GM12864 (cell line): ENCODE results near the gene TMEM242.

Source experiments
- DNase-seq: peaks from one replicate; pipeline ENCODE4 v3.0.0-alpha.2; 2011; ENCODE audit warnings: low read depth
- H3K4me3 ChIP-seq: 2 replicates; pipeline ENCODE4 v1.5.1; 2011; ENCODE audit warnings: mild to moderate bottlenecking, low read depth, low read length, control low read depth
- TF ChIP-seq, protein P1 (sequence below): IDR thresholded peaks from 2 replicates; pipeline ENCODE4 v1.5.1; 2011; ENCODE audit warnings: low read depth, mild to moderate bottlenecking, moderate library complexity, low read length, control low read depth, inconsistent platforms; ENCODE audit errors: missing control alignments

Gene TMEM242

DNA sequence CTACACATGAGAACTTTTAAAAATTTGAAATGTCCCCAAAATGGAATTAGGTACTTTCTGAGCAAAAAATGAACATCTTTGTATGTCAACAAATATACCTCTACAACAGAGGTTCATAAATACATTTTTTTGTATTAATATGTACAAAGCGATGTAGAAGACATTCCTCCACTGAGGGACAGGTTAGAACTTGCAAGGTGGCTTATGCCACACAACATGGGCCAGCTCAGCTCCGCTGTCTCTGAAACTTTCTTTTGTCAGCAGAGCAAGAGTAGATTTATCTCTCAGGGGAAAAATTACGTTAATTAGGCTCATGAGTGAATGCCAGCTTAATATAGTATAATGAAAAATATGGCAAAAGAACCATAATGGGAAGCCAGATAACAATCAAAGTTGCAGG is 10.6 kb upstream of the TMEM242 start:
- no peak for DNase-seq
- H3K4me3 ChIP-seq: no peak overlapping the region
- TF ChIP-seq, protein P1, sequence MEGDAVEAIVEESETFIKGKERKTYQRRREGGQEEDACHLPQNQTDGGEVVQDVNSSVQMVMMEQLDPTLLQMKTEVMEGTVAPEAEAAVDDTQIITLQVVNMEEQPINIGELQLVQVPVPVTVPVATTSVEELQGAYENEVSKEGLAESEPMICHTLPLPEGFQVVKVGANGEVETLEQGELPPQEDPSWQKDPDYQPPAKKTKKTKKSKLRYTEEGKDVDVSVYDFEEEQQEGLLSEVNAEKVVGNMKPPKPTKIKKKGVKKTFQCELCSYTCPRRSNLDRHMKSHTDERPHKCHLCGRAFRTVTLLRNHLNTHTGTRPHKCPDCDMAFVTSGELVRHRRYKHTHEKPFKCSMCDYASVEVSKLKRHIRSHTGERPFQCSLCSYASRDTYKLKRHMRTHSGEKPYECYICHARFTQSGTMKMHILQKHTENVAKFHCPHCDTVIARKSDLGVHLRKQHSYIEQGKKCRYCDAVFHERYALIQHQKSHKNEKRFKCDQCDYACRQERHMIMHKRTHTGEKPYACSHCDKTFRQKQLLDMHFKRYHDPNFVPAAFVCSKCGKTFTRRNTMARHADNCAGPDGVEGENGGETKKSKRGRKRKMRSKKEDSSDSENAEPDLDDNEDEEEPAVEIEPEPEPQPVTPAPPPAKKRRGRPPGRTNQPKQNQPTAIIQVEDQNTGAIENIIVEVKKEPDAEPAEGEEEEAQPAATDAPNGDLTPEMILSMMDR: no peak

DNA sequence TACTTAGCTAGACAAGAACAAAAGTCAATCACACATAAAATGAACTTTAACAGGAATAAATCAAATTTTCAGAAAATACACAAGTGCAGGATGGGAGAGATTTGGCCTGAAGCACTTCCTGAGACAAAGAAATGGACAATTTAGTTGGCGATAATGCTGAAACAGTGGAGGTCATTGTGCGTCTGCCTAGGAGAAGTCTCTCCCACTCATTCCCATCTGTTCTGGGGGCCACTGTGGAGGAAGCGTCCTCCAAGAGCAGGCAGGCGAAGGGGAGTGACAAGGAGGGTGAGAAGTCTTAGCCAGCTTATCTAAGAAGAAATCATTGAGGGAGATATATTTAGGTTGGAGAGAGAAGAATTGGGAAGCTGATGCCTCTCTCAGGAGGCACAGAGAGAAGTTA is 10.2 kb upstream of the TMEM242 start:
- no peak overlapping the region for H3K4me3 ChIP-seq
- no peak for DNase-seq
- TF ChIP-seq, protein P1: no peak

GRCh38 chr6:157332813-157333212 is 9.5 kb upstream of the TMEM242 start:
- no peak overlapping the region for H3K4me3 ChIP-seq
- no peak for DNase-seq
- TF ChIP-seq, protein P1: no peak

GRCh38 chr6:157330831-157331230 is 7.5 kb upstream of the TMEM242 start:
- DNase-seq: no peak
- TF ChIP-seq, protein P1: no peak
- no peak overlapping the region for H3K4me3 ChIP-seq

DNA sequence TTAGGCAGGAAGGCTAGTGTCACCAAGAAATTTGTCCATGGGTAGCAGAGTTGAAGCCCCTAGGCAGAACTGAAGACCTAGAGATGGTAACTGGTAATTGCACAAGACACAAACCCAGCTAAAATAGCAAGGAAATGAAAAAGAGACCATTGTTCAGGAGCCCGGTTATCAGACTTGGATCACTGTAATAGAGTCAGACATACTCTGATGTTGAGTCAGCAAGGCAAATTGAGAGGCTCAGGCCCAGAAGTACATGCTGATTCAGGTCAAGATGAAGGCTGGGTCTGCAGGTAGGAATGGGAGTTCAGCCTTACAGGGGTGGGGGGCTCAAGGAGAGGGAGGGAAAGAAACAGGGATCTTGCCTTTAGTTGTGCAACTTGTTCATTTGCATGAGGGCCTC is 6.5 kb upstream of the TMEM242 start:
- DNase-seq: no peak
- TF ChIP-seq, protein P1: no peak
- no peak overlapping the region for H3K4me3 ChIP-seq

- no peak for DNase-seq
- TF ChIP-seq, protein P1: no peak
- H3K4me3 ChIP-seq: no peak overlapping the region
These were observed 4.9 kb upstream of the TMEM242 start for GRCh38 chr6:157328108-157328692.

DNA sequence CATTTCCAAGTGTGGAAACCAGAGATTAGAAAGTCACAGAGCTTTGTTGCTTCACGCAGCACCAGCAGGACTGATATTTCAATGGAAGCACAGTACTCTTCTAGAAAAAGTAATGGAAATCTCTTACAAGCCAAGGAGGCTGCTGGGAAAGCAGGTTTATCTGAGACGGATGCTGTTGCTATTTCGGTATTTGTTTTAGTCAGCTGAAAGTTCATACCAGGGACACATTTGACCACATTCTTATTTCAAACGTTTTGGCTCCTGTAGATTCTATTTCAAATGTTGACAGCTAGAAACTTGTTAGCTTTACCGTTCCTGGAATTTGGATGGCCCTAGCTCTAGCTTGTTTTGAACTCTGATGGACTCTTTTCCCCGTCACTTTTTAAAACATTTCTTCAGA is 3.7 kb upstream of the TMEM242 start:
- no peak for DNase-seq
- H3K4me3 ChIP-seq: no peak overlapping the region
- TF ChIP-seq, protein P1: no peak
